Skin of body (tissue), 2 donors: Measurements from ENCODE around the gene LZIC. TPM values are rescaled to one million over a fixed set of nuclear protein-coding genes. Genes with fewer than 3 reads are reported as not detected.

Experiments
- DNase-seq: peaks from one replicate; lab custom pipeline; 2025; lab: John Stamatoyannopoulos, UW
- total RNA-seq: library from RNA; depleted of rRNA; stranded (reverse); fragments of >200 nt; gene quantifications from one replicate; pipeline ENCODE4 v1.2.3, GENCODE V29; 2014

The LZIC gene
- total RNA-seq, 1 donor from 2014 or later, result 36.3 TPM

DNA sequence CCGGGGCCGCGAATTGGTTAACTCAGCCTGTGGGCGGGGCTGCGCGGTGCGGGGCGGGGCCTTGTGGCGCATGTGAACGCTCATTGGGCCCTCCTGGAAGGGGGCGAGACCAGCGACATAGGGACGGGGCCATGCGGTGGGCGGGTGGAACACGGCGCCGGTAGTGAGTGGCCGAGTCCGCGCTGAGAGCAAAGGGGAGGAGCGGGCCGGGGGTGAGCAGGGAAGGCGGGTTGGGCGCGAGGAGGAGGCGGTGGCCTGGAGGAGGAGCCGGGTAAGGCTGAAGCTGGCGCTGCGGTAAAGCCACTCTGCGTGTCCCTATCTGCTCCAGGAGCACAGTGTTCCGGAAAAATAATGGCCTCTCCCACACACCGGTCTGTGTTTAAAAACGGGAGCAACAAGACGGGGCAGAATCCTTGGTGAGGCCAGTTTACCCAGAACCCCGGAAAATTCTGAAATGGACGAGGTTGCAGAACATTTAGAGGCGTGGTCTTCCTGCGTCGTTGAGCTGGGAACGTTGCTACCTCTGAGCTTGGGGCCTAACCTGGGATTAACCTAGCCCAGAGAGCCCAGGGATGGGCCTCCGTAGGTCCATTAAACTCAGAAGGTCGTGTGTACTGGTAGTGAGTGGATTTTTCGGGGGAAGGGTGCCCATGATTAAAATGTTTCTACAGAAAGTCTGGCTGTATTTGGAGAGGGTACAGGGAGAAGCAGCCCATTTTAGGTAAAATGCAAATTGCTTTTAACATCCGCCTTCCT lies 32.6 kb downstream of the LZIC start:
- DNase-seq, result peak; percentile 98

DNA sequence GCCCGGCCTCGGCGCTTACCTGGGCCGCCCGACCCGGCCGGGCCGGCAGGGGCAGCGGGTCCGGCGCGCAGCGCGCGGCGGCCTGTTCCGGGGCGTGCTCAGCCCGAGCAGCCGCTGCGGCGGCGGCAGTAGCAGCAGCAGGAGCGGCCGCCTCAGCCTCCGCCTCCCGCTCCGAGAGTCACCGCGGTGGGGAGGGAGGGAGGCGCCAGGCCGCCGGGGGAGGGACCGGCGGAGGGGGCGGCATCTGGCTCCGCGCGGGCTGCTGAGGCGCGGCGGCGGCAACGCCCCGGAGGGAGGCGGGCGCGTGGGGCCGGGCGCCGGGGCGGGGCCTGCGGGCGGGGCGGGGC lies 33.1 kb downstream of the LZIC start, which contains the start of gene CTNNBIP1:
Gene CTNNBIP1 (minus strand): TSS at position 194 of the 347 bp plus-strand sequence. CDS start 38,205 bp downstream, outside the sequence.
- DNase-seq, result no peak

DNA sequence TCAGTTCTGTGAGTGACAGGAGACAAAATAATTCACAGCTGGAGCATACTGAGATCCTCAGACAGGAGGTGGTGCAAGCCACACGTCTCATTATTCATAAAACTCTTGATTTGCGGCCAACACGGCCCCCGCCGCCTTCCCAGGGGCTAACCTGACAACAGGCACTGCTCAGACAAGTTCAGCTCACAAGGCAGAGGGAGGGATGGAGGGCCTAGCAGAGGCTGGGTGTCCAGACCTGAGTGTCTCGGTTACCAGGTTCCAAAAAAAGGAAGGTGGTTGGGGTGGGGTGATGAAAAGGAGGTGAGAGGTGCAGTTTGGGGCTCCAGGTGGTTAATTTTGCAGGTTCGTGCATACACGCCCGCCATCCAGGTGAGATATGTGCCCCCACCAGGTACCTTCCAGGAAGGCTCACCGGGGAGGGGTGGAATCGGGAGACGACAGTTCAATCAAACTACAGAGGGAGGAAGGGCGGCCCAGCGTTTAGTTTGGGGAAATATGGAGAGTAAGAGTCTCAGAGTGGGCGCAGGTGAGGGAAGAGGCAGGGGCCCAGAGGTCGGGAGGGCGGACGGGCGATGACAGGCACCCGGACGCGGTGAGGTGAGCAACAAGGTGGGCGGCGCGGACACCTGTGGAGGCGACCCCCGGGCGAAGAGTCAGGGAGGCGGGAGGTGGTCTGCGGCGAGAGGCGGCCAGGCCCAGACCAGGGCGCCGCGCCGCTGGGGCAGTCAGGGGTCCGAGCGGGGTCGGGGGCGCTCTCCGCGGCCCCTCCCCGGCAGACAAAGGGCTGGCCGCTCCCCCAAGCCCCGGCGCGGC lies 33.8 kb downstream of the LZIC start:
- no peak for DNase-seq

DNA sequence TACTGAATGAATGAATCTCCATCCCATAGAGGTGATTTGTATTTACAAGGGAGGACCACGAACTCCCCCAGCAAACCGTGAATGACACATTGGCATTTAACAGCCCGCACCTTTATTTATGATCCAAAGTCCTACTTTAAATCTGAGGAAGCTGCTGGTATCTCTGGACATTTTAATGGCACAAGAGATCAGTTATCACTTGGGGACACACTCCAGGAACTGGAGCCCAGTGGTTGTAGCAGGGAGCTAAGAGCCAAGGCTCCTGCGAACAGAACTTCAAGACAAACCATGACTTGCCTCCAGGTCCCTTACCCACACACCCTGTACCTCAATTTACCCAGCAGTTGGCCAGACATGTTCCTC lies 34.3 kb downstream of the LZIC start:
- DNase-seq, result no peak

DNA sequence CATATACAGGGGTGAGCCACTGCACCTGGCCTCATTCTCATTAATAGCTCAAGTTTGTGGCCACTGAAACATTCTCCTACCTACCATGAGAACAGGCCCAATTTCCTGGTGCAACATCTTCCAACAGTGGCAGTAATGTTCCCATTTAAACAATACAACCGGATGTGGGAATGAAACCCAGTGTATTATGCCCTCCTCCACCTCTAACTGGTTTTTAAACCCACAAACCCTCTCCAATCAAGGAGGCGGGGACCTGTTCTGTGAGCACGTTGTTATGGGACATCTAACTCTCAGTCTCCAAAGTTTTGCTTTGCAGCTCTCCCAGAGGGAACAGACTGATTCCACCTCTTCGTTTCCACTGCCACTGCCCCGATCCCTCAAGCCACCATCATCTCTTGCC lies 35.8 kb downstream of the LZIC start:
- DNase-seq, result no peak

DNA sequence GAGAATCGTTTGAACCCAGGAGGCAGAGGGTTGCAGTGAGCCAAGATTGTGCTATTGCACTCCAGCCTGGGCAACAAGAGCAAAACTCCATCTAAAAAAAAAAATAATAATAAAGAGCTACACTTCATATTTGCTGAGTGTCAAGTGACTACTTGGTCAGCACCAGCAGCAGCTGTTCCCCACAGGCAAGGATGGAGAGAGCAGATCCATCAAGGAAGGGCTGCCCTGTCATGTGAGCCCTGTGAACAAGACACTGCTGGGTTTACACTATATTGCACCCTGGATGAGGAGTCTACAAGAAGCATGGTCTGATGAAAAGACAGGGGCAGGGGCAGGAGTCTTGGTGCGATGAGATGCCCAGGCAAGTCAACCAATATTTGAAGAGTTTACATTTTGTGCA lies 36.7 kb downstream of the LZIC start:
- no peak for DNase-seq

DNA sequence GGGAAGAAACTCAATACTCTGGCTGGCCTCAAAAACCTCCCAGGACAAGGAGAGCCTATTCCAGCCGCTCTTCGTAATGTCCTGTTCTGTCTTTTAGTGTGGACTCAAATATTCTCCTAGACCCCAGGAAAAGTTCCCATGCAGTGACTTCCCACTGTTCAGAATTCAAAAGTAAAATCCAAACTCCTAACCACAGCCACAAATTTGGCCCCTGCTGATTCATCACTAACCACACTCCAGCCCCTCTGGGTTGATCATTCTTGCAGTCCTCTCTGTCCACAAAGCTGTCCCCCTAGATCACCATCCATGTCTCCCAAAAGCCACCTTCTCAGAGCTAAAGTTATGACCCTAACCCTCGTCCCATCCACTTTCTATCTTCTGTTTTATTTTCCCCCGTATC lies 38.2 kb downstream of the LZIC start:
- no peak for DNase-seq

DNA sequence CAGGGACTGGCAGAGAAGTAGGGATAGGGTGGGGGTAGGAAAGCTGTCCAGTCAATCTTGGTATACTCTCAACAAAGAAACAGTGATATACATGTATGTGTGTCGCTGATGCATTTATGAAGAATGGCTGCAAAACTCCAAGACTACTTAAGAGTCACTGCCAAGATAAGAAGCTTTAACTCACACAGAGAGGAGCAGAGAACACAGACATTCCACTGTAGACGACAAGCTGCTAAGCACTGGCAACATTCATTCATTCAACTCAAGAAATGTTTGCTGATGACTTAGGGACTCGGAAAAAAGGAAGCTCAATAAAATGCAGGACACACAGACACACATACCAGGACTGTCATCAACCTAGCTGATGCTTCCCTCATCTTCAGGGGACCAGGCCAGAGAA lies 38.6 kb downstream of the LZIC start:
- DNase-seq, result no peak

DNA sequence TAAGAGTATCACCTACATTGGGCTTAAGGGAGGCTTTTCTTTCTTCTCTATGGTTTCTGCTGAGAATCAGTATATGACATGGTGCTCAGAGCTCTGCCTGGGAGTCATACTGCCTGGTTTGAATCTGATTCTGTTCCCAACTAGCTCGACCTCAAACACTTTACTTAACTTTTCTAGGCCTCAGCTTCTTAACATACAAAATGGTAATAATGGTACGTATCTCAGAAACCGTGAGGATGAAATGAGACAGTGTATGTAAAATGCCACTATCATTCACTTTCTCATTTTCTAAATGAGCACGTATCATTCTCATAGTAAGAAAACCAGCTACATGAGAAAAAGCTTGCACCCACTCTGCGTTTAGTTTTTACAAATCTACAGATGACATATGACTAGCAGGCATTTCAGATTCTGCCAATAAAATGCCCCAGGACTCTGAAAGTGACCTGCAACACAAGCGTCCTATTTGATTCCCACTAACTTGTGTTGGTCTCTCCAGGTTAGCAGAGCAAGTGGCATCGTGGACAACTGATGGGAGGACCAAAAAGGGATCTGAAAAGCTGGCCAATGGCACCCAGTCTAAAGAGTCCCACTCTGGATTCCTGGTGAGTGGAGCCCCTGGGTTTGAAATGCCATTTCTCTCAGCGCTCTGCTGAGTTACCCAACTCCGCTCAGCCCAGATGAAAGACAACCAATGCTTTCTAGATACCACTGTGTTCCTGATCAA lies 39.2 kb downstream of the LZIC start:
- no peak for DNase-seq

DNA sequence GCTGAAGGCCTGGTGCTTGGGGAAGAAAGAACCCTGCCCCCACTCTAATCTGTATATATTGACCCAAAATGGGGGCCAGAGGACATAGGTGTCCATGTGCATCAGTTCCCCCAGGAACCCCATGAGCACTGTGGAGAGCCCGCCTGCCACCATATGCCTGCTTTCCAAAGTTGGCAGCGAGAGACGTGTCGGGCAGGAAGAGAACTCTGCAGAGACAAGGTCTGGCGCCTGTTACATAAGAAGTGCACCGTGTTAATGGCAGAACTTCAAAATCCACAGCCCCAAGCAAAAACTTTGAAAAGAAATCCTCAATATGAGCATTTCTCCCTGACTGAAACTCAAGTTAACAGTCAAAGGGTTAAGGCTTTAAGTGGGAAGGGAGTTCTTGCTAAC lies 41.1 kb downstream of the LZIC start:
- no peak for DNase-seq

DNA sequence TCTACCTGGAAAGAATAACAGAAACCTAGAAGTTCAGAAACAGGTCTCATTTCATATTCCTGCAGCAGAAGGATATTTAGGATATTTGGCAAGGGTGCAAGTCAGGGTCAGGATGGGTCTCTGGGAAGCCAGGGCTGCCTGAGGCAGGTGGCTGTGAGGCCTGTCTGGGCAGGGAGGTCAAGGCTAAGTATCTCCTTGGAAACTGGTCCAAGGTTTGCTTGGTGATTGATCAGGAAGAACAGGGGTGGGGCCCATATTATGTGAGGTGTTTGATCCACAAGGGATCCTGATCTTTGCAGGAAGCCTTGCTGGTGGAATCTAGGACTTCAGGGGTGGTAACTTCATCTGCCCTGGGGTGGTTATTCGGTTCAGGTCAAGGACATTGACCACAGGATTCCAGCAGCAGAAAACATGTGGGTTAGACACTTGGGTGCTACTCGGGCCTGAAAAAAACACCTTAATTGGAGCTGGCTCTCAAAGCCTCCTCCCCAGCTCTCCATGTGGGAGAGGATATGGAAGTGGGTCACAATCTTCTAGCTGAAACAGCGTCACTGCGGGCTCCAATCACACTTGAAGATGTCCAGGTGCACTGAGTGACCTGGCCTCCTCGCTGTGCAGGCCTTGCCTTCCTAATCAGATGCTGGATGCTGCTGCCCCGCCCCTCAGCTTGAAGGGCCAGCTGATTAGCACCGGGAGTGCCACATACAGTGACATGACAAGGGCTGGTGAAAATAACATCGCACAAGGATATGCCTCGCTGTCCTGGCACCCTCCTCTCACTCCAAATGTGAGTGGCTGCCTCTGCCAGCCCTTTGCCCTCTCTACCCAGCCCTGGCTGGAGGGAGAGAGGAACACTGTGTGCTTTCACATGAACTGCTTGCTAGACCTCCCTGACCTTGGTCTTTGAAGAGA lies 41.8 kb downstream of the LZIC start:
- DNase-seq, result no peak

DNA sequence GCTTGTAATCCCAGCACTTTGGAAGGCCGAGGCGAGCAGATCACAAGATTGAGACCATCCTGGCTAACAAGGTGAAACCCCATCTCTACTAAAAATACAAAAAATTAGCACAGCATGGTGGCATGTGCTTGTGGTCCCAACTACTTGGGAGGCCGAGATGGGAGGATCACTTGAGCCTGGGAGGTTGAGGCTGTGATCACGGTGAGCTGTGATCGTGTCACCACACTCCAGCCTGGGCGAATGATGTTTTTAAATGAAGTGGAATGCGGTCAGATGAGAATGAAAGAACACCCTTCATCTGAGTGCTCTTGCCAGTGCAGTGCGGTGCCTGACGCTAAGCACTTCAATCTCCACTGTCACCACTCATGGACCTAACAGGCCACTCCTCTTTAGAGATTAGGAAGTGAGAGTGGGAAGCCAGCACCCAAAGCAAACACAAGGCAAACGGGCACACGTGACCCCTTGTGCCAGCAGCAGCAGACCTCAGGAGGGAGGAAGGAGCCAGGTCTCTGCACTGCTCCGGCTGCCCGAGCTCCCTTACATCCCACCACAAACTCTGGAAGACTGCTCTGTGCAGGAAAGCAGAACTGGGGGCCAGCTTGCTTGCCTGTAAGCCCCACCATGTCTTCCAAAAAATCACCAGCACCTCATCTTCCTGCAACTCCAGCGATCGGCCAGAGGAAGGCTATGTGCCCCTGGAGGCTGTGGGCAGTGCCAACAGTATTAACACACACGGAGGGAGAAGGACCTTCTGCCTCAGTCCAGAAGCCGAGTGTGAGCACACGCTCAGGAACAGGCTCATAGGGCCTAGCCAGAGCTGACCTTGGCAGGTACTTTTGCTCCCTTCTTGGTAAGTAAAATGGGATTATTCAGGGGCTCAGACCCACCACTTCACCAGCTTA lies 42.8 kb downstream of the LZIC start:
- no peak for DNase-seq

DNA sequence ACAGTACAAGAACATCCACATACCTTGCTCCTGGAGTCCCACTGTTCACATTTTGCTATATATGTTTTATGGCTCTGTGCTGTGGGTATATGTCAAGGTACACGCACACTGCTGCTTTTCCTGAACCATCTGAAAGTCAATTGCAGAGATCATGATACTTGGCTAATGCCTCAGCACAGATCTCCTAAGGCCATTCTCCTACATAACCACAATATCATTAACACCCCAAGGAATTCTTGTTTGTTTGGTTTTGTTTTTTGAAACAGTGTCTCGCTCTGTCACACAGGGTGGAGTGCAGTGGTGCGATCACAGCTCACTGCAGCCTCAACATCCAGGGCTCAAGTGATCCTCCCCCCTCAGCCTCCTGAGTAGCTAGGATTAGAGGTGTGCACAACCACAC lies 49.1 kb downstream of the LZIC start:
- DNase-seq, result no peak

DNA sequence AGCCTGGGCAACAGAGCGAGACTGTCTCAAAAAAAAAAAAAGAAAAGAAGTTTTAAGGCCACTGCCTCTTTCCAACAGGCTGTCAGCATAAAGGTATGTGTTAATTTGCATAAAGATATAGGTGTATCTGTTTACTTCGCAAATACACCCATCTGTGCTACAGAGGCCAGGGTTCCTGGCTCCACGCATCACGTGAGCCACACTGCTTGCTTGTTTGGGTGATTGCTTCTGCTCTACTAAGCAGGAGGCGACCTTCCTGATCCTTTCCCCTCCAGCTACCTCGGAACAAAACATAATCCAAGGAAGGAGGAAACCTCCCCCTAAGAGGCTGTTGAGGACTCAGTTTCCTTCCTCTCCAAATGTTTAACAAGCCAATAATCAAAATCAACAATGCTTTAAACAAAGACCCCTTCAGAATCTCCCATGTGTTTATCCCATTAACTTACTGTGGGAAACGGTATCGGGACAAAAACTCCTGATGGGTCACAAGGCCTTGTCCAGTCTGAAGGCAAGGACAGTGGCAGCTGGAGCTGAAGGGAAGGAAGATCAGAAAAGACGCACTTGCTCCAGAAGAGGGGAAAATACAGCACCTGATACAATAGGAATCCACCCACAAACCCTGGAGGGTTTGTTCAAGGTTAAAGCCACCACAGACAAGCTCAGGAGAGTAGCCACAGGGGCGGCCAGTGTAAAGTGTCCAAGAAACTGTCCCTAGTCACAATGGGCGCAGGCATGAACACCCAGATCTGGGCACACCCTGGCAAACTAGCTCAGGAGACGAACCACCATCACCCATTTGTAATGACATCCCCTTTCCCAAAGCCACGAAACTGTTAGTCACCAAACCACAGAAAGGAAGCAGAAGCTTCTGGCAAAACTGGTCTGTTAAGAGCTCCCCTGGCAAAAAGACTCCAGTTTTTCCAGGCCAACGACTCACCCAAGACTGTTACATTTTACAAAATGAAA lies 50.3 kb downstream of the LZIC start:
- DNase-seq, result no peak

DNA sequence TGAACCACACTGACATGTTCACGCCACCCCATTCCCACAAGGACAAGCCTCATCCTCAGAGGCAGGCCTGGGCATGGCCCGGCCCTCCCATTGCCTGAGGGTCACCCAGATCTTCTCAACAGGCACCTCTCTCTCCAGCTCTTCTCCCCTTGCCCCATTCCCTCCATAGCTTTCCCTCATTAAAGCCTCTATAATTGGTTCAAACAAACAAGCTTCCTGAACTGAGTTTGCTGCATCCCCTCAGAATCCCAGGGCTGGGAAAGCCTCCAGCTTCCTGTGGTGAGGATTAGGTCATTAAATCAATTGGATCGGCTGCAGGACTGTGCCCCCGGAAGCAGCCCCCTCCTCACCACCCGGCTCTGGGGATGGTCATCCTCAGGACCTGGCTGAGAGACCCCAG lies 52.0 kb downstream of the LZIC start:
- DNase-seq, result no peak

DNA sequence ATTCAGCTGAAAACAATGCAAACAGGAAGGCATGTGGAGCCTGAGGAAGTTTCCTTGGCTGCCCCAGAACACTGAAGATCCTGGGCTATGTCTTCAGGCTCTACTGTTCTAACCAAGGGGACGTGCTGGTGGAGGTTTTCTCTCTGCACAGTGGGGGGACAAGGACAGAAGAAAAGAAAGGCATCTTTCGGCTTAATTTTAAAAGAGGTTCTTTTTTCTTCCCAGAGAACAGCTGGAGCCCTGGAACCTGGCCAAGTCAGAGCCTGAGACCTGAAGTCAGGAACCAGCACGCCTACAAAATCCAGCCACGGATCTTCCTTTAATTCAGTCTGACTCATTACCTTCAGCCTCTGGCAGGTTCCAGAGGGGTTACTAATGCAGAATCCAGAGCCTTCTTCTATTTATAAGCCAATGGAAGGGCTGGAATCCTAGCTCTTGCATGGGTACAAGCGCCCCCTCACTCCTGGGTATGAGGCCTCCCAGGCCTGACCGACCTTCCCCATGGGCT lies 52.9 kb downstream of the LZIC start:
- DNase-seq, result no peak

DNA sequence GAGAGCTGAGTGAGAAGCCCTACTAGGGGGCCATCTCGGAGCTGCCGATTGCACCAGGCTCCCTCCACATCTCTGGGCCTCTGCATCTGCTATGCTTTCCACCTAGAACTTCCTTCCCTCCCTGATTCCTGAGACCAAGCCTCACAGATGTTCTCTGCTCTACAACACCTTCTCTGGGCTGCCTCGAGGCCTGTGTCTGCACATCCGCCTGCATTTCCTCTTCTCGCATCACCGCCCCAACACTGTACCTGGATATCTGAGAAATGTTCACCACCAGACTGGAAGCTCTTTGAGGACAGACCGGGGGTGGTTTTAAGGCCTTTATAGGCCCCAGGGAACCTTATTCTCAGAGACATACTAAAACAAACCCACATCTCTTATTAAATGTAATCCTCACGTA lies 53.8 kb downstream of the LZIC start:
- no peak for DNase-seq

DNA sequence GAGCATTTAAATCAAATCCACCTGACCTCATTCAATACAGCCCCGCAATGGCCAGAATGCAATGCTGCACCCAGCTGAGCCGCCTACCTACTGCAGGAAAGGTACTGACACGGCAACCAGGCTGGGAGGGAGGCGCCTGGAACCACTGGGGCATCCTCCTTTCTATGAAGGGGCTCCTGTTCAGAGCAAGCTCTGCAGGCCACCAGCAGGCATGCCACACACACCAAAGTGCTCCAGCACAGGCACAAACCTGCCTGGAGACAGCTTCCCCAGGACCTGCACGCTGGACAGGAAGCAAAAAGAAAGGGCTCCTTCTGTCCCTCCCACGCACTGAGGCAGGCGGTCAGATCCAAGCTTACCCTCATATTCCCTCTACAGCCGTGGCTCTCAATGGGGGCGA lies 54.3 kb downstream of the LZIC start:
- DNase-seq, result no peak

DNA sequence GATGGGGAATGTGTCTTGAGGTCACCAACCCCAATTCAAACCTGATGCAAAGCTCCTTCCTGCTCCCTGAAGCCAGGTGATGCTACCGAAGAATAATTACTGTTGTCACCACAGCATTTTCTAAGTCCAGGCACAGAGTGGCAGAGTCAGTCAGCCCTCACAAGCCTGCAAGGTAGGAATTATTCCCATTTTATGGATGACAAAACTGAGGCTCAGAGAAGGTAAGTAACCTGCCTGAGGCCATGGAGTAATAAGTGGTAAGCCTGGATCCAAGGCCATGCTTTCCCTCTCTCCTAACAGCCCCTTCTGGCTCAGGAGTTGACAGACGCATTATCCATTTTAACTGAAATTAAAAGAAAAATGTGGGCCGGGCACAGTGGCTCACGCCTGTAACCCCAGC lies 56.1 kb downstream of the LZIC start:
- no peak for DNase-seq
